ENCODE results near the gene DDX24. TPM values are rescaled to one million over a fixed set of nuclear protein-coding genes. Genes with fewer than 3 reads are reported as not detected.

DDX24 gene
- total RNA-seq, 1 experiment from 2014 or later: 174 TPM

DNA sequence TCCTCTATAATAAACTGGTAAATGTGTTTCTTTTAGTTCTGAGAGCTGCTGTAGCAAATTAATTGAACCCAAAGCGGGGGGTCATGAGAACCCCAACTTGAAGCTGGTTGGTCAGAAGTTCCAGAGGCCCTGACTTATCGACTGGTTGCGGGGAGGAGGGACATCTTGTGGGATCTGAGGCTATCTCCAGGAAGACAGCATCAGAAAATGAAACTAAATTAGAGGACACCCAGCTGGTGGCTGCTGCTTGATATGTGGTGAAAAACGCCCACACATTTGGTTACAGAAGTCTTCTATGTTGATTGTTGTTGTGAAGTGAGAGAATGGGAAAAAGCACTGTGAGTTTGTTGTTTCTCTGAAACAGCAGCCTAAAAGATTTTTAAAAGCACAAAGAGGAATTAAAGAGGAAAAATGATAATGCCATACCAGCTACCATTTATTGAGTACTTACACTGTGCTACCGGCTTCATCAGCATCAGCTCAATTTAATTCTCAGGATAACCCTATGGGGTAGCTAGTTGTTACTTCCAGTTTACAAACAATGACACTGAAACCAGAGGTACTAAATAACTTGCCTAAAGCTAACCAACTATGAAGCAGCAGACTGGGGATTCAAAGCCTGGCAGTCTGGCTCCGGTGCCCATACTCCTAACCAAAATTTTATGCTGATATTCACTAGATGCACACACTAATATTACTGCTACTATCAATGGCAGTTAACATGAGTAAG is 24.3 kb downstream of the DDX24 start:
- TF ChIP-seq TCF7 (CRISPR knock-in tag; IDR thresholded peaks at IDR 0.05; ENCODE audit: low read depth) (no peak), OVOL2 (CRISPR knock-in tag; IDR thresholded peaks at IDR 0.05; ENCODE audit: borderline replicate concordance) (no peak), ZBTB43 (CRISPR knock-in tag; IDR thresholded peaks at IDR 0.05) (no peak), MLX (CRISPR knock-in tag; IDR thresholded peaks at IDR 0.05) (no peak), RORB (CRISPR knock-in tag; IDR thresholded peaks at IDR 0.05) (no peak), ZNF219 (CRISPR knock-in tag; IDR thresholded peaks at IDR 0.05; ENCODE audit: borderline replicate concordance) (no peak), CREM (CRISPR knock-in tag; IDR thresholded peaks at IDR 0.05) (no peak), ZNF532 (CRISPR knock-in tag; IDR thresholded peaks at IDR 0.05; ENCODE audit: borderline replicate concordance) (no peak), FOXK1 (CRISPR knock-in tag; IDR thresholded peaks at IDR 0.05) (no peak), FOXJ3 (CRISPR knock-in tag; IDR thresholded peaks at IDR 0.05; ENCODE audit: borderline replicate concordance) (no peak), EMX1 (CRISPR knock-in tag; IDR thresholded peaks at IDR 0.05) (no peak), CREB1 (CRISPR knock-in tag; IDR thresholded peaks at IDR 0.05) (no peak)
- Mint-ChIP-seq H3K27me3 (ENCODE audit: low read depth) (no peaks in the 10 kb centered on the region), H3K27ac (no peak overlapping the region), H3K36me3 (peaks cover 90% of the 10 kb centered on the region), H3K9me3 (no peaks in the 10 kb centered on the region), H3K4me3 (no peak overlapping the region), H3K4me1 (peaks cover 11% of the 10 kb centered on the region)
- POLR2A ChIA-PET: no interaction called here
- no peak for DNase-seq (ENCODE audit: low spot score)
- ATAC-seq: no peak
- CTCF ChIA-PET: interaction anchor here (1.1 kb wide), 1 partner anchor 80 kb away, joined by 3 read pairs; no protein-coding TSS in a partner anchor

DNA sequence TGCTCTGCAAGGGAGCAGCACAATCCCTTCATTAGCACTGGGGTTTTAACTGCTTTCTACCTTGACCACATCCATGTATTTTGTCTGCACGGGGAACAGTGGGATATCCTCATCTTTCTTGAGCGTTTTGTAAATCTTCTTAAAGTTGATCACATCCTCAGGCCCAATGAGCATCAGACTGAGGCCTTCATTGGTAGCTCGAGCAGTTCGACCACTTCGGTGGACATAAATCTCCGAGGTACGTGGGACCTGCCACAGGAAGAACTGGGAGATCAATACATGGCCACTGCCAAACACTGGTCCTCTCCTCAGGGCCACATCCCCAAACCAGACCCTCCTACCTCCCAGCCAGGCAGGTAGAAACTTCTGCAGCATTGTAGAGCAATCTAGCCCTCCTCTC is 26.1 kb downstream of the DDX24 start:
- H3K4me3 Mint-ChIP-seq: no peak overlapping the region
- no peaks in the 10 kb centered on the region for H3K27me3 Mint-ChIP-seq (ENCODE audit: low read depth)
- TF ChIP-seq MLX (CRISPR knock-in tag; IDR thresholded peaks at IDR 0.05): no peak
- TF ChIP-seq ZNF396 (CRISPR knock-in tag; IDR thresholded peaks at IDR 0.05; ENCODE audit: borderline replicate concordance): no peak
- no peak for TF ChIP-seq JAZF1 (CRISPR knock-in tag; IDR thresholded peaks at IDR 0.05)
- no peak for TF ChIP-seq ZNF219 (CRISPR knock-in tag; IDR thresholded peaks at IDR 0.05; ENCODE audit: borderline replicate concordance)
- TF ChIP-seq IRF1 (CRISPR knock-in tag; IDR thresholded peaks at IDR 0.05): no peak
- TF ChIP-seq, protein P1, sequence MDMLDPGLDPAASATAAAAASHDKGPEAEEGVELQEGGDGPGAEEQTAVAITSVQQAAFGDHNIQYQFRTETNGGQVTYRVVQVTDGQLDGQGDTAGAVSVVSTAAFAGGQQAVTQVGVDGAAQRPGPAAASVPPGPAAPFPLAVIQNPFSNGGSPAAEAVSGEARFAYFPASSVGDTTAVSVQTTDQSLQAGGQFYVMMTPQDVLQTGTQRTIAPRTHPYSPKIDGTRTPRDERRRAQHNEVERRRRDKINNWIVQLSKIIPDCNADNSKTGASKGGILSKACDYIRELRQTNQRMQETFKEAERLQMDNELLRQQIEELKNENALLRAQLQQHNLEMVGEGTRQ (CRISPR knock-in tag; IDR thresholded peaks at IDR 0.05): no peak
- no peak for TF ChIP-seq ZNF416 (CRISPR knock-in tag; IDR thresholded peaks at IDR 0.05)
- TF ChIP-seq, protein P2, sequence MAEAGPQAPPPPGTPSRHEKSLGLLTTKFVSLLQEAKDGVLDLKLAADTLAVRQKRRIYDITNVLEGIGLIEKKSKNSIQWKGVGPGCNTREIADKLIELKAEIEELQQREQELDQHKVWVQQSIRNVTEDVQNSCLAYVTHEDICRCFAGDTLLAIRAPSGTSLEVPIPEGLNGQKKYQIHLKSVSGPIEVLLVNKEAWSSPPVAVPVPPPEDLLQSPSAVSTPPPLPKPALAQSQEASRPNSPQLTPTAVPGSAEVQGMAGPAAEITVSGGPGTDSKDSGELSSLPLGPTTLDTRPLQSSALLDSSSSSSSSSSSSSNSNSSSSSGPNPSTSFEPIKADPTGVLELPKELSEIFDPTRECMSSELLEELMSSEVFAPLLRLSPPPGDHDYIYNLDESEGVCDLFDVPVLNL (CRISPR knock-in tag; IDR thresholded peaks at IDR 0.05; ENCODE audit: borderline replicate concordance, low read depth): no peak
- no peak overlapping the region for H3K27ac Mint-ChIP-seq
- peaks cover 11% of the 10 kb centered on the region for H3K4me1 Mint-ChIP-seq
- CTCF ChIA-PET: interaction anchor here (0.7 kb wide), 1 partner anchor 82 kb away, joined by 3 read pairs; no protein-coding TSS in a partner anchor
- no peak for DNase-seq (ENCODE audit: low spot score)
- POLR2A ChIA-PET: no interaction called here
- peaks cover 90% of the 10 kb centered on the region for H3K36me3 Mint-ChIP-seq
- ATAC-seq: no peak
- H3K9me3 Mint-ChIP-seq: no peaks in the 10 kb centered on the region

Data from WTC11 (cell line).